Inflammatory macrophage treated with lipopolysaccharide for 1 hour (primary cell): ENCODE data around the gene OSBPL3.
"Not testable (repeated sequence)": the region's sequence is repeated elsewhere in the genome, so short reads cannot be mapped to it uniquely, and the experiment has no call there.

Experiments
- DNase-seq, 2 donors: peaks; one replicate each; pipeline ENCODE4 v3.0.0-alpha.2; 2020 to 2022

Gene OSBPL3

GRCh38 chr7:24825931-24826661 is 153.9 kb downstream of the OSBPL3 start:
- DNase-seq, result no peak

GRCh38 chr7:24825381-24825794 is 154.6 kb downstream of the OSBPL3 start:
- no peak for DNase-seq

DNA sequence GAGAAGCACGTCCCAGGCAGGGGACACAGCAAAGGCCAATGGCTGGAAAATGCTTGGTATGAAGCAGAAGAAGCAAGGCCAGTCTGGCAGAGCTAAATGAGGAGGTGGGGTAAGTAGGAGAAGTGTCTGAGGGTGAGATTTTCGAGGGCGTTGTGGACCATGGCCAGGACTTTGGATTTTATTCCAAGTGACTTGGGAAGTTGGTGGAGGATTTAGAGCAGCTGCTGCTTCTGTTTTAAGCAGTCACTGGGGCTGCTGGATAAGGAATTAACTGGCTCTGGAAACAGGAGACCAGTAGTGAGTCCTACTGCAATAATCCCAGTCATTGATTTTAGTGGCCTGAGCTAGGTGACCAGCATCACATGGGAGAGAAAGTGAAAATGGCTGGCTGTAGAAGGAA is 155.1 kb downstream of the OSBPL3 start:
- DNase-seq, result no peak

DNA sequence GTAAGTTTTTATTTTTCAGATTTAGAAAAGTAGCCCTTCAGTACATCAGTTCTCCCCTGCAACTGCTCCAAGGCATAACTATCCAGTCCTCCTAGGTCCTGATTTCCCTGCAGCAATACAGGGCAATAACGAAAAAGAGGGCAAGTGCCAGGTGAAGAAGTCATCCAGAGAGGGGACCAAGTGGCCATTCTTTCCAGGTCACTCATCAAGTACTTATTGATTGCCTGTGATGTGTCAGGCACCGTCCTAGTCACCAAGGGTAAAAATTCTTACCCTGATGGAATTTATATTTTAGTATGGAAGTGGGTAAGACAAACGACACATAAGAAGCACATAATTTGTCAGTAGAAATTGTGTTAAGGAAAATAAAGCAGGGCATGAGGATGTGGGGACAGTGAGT is 155.6 kb downstream of the OSBPL3 start:
- no peak for DNase-seq

DNA sequence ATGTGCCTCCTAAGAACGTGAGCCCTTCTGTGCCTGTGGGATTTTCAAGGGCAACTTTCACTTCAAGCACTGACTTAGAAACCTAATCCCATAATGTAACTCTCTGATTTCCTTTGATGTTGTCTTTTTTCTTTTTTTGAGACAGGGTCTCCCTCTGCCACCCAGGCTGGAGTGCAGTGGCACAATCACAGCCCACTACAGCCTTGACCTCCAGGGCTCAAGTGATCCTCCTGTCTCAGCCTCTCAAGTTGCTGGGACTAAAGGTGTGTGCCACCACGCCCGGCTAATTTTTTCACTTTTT is 158.3 kb downstream of the OSBPL3 start:
- DNase-seq, result no peak

DNA sequence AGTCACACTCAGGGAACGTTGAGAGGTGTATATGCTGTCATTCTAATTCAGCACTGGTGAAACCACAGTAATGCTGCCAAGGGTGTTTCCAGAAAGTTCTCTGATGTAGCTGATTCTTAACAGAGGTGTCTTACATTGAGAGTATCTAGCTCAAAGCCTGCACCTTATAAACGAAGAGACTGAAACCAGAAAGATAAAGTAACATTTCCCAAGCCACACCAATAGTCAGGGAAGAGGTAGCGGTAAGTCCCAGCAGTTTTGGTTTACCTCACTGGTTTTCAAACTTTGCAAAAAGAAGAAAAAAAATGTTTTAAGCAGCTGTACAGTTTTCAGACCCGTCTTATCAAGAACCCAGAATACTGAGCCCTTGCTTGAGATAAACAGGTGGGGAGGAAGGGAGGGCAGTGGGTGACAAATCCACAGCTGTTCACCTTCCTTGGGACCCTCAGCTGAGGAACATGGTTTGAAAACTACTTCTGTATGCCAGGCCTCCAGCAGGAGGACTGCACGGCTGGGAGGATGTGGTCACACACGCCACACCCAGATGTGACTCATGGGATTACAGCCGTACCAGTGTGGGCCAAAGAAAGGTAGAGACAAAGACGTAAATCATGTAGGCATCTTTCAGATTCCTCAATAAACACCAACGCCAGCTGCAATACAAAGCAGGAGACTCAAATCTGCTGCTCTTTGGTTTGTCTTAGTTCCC is 158.8 kb downstream of the OSBPL3 start:
- DNase-seq, result peak; percentile 69 to 82

DNA sequence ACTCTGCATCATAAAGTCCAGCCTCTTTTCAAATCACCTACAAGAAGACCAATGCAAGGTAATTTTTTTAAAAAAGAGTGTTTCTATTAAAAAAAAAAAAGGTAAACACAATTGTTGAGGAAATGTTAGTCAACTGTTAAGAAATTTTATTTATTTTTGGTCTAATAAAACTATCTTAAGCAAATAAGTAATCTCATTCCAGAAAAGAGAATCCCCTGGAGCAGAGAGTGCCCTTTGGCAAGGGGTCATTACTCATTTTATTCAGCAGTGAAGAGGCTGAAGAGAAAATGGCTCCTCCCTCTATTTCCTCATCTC is 159.3 kb downstream of the OSBPL3 start:
- peak in 1 of 2 donors; percentile 69 for DNase-seq

- peak; percentile 75 to 95 for DNase-seq
These were observed 159.9 kb downstream of the OSBPL3 start for GRCh38 chr7:24819916-24820689.

- DNase-seq, result no peak
These were observed 162.6 kb downstream of the OSBPL3 start for GRCh38 chr7:24817339-24817738.

DNA sequence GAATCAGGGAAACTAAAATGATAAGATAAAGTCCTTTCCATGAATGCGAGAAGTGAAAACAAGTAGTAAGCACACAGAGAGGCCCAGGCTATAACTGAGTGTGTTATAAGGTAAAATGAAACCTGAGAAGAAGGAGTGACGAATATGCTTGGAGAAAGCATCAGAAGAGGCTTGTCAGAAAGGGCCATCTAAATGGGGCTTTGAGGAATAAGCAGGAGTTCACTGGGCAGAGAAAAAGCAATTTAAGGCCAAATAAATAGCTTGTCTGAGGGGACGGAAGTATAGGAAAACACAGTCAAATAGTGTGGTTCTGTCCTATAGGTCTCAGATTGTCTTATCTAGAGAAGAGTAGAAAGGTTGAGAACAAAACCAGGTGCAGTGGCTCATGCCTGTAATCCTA is 163.1 kb downstream of the OSBPL3 start:
- no peak for DNase-seq

GRCh38 chr7:24812305-24812945 is 167.6 kb downstream of the OSBPL3 start:
- peak in 1 of 2 donors; percentile 78 for DNase-seq

GRCh38 chr7:24808518-24808917 is 171.5 kb downstream of the OSBPL3 start:
- no peak for DNase-seq

DNA sequence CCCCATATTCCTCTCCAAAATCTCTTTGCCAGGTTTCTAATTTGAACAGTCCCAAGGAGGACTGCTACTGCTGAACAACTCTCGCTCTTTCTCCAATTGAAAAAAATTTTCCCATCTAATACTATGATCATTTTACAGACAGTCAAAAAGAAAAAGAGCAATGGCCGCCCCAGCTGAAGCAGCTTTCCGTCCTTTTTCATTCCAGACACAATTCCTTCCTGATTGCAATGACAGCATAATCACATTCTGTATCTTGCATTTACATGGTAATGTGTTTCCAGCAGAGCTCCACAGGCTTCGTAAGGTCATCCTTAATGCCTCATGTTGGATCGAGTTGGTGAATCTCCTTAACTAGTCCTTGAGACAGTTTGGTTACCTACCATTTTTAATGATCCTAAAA is 177.7 kb downstream of the OSBPL3 start:
- no peak for DNase-seq

DNA sequence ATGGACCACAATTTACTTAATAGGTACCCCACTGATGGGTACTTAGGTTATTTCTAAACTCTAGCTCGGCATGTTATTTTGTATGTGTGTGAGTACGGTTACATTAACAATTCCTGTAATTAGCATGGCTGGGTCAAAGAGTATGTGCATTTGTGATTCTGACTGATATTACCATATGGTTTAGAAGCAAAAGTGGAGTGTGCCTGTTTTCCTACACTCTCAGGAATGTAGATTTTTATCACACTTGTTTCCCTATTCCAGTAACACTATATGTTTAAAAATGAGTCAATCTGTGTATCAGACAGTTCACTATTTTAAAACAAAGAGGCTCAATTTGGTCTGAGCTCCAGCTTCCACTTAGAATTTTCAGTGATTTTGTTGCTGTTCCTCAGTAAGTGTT is 178.1 kb downstream of the OSBPL3 start:
- no peak for DNase-seq

GRCh38 chr7:24800667-24801066 is 179.3 kb downstream of the OSBPL3 start:
- no peak for DNase-seq

DNA sequence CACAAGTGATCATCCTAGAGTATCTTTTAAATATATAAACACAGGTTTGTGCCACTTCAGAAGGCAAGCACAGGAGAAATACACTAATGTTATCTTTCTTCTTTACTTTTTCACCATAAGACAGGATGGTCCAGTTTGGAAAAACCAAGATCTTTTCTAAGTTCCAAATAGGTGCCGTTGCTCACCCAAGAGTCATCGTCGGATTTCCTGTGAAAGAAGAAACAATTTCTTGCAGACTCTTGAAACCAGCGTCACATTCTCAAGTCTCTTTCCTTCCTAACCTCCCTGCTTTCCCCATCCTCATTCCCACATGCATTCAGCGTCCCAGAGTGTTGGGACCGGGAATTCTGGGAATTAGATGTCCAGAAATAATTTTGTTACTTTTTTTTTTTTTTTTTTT is 179.9 kb downstream of the OSBPL3 start:
- no peak for DNase-seq

GRCh38 chr7:24799506-24799905 is 180.5 kb downstream of the OSBPL3 start:
- no peak for DNase-seq

DNA sequence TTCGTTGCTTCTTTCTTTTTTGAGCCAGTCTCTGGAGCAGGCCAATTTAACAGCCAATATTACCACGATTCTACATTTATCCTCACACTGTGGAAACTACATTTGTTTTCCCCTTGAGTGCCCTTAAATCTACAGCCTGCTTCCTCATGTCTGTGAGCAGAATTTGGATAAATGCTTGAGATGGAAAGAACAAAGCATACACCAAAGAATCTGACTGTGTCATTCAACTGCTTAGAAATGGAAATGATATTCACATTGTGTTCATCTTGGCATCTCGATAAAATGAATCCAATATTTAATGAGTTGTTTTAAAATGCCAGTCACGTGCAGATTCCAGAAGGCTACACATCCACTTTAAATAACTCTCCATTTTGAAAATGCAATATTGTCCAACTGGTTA is 181.7 kb downstream of the OSBPL3 start:
- no peak for DNase-seq

GRCh38 chr7:24797270-24797669 is 182.7 kb downstream of the OSBPL3 start:
- no peak for DNase-seq

DNA sequence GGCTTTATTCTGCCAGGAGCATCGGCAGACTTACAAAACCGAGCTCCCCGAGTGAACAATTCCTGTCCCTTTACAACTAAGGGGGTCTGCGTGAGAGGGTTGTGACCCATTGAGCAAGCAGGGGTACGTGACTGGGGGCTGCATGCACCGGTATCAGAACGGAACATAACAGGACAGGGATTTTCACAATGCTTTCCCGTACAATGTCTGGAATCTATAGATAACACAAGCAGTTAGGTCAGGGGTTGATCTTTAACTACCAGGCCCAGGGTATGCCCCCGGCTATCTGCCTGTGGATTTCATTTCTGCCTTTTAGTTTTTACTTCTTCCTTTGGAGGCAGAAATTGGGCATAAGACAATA is 184.6 kb downstream of the OSBPL3 start:
- no peak for DNase-seq

DNA sequence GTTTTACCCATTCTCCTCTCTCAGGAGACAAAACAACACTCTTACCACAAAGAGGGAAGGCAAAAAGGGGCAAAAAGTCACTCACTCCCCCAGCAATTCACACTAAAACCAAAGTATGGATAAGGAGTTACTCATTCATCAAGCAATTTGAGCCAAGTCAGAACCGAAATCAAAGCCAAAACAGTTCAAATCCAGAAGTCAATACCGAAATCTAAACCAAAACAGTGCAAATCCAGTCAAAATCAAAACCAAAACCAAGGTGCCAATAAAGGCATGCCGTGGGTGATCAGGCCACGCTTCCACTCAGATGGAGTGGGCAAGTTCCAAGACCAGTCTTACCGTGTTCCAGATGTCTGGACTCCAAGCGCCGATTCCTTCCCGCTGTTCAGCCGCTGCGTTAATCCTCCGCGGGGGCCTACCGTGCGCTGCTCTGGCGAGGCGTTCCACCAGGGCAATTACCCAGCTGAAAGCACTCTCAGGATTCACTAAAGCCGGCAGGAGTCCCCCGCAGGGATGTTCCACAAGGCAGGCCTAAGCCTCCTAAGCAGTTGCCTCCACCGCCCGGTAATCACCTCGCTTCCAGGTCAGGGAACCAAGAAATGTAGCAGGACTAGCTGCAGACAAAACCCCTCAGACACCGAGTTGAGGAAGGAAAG is 185.1 kb downstream of the OSBPL3 start:
- DNase-seq, result not testable (repeated sequence)

- peak in 1 of 2 donors; percentile 40 for DNase-seq
These were observed 185.9 kb downstream of the OSBPL3 start for GRCh38 chr7:24793982-24794648.
